Adipocyte (in vitro differentiated cells): Measurements from ENCODE around the gene TRPM6.

Source experiments
- DNase-seq: peaks from one replicate; pipeline ENCODE4 v3.0.0-alpha.2; 2015; ENCODE audit warnings: low read depth
- H3K27me3 ChIP-seq: replicated peaks from 2 replicates; pipeline ENCODE4 v1.7.0; 2013; ENCODE audit warnings: mild to moderate bottlenecking, low read length, moderate library complexity; ENCODE audit not compliant: control insufficient read depth, insufficient read depth
- H3K36me3 ChIP-seq: 2 replicates; pipeline ENCODE4 v1.7.0; 2013; ENCODE audit warnings: low read length, mild to moderate bottlenecking, moderate library complexity; ENCODE audit not compliant: control insufficient read depth, insufficient read depth, severe bottlenecking
- H3K4me1 ChIP-seq: 2 replicates; pipeline ENCODE4 v1.7.0; 2013; ENCODE audit warnings: mild to moderate bottlenecking, low read length, moderate library complexity; ENCODE audit not compliant: control insufficient read depth, insufficient read depth
- H3K4me3 ChIP-seq: 2 replicates; pipeline ENCODE4 v1.7.0; 2013; ENCODE audit warnings: mild to moderate bottlenecking, low read length, moderate library complexity
- H3K9ac ChIP-seq: 2 replicates; pipeline ENCODE4 v1.7.0; 2013; ENCODE audit warnings: mild to moderate bottlenecking, low read length, moderate library complexity
- H3K9me3 ChIP-seq: 2 replicates; pipeline ENCODE4 v1.7.0; 2013; ENCODE audit warnings: mild to moderate bottlenecking, low read length, moderate library complexity; ENCODE audit not compliant: control insufficient read depth

TRPM6 gene

GRCh38 chr9:74771672-74772071 lies 116.0 kb downstream of the TRPM6 start:
- no peaks in the 10 kb centered on the region for H3K27me3 ChIP-seq
- H3K4me3 ChIP-seq: no peak overlapping the region
- DNase-seq: no peak
- H3K9me3 ChIP-seq: no peaks in the 10 kb centered on the region
- H3K36me3 ChIP-seq: no peaks in the 10 kb centered on the region
- no peak overlapping the region for H3K9ac ChIP-seq
- H3K4me1 ChIP-seq: no peaks in the 10 kb centered on the region

DNA sequence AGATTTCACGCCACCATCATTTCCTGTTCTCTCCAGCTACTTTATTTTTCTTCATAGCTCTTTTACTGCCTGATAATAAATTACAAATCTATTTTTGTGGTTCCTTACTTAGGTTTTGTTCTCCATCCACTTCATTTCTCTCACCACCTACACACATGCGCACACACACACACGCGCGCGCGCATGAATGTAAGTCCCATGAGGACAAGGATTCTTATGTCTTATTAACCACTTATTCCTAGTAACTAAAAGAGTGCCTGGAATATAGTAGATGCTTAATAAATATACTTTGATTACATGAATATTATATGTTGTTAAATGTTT lies 116.5 kb downstream of the TRPM6 start:
- H3K36me3 ChIP-seq: no peaks in the 10 kb centered on the region
- H3K27me3 ChIP-seq: no peaks in the 10 kb centered on the region
- H3K9ac ChIP-seq: no peak overlapping the region
- no peak for DNase-seq
- no peaks in the 10 kb centered on the region for H3K9me3 ChIP-seq
- H3K4me3 ChIP-seq: no peak overlapping the region
- no peaks in the 10 kb centered on the region for H3K4me1 ChIP-seq

- DNase-seq: no peak
- Histone ChIP-seq H3K9me3 (no peaks in the 10 kb centered on the region), H3K36me3 (no peaks in the 10 kb centered on the region), H3K27me3 (no peaks in the 10 kb centered on the region), H3K4me3 (no peak overlapping the region), H3K9ac (no peak overlapping the region), H3K4me1 (no peaks in the 10 kb centered on the region)
Observed at GRCh38 chr9:74770508-74771261, 117.0 kb downstream of the TRPM6 start.

GRCh38 chr9:74765481-74765971 lies 122.2 kb downstream of the TRPM6 start:
- no peaks in the 10 kb centered on the region for H3K36me3 ChIP-seq
- H3K9ac ChIP-seq: no peak overlapping the region
- no peaks in the 10 kb centered on the region for H3K27me3 ChIP-seq
- no peak overlapping the region for H3K4me3 ChIP-seq
- H3K9me3 ChIP-seq: no peaks in the 10 kb centered on the region
- H3K4me1 ChIP-seq: peaks cover 12% of the 10 kb centered on the region
- no peak for DNase-seq

GRCh38 chr9:74762950-74763349 lies 124.8 kb downstream of the TRPM6 start:
- no peak for DNase-seq
- Histone ChIP-seq H3K36me3 (no peaks in the 10 kb centered on the region), H3K4me1 (peaks cover 19% of the 10 kb centered on the region), H3K9me3 (no peaks in the 10 kb centered on the region), H3K27me3 (no peaks in the 10 kb centered on the region), H3K9ac (no peak overlapping the region), H3K4me3 (no peak overlapping the region)

DNA sequence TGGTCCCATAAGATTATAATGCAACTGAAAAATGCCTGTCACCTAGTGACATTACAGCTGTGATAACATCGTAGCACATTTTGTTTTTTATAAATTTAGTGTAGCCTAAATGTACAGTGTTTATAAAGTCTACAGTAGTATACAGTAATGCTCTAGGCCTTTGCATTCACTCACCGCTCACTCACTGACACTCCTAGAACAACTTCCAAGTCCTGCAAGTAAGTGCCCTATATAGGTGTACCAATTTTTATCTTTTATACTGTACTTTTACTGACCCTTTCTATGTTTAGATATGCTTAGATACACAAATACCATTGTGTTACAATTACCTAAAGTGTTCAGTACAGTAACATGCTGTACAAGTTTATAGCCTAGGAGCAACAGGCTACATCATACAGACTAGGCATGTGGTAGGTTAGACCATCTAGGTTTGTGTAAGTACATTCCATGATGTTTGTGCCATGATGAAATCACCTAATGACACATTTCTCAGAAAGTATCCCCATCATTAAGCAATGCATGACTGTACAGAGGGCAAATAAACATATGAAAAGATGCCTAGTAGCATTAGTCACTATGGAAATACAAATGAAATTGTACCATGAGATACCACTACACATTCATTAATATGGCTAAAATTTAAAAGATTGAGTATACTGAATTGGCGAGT lies 127.6 kb downstream of the TRPM6 start:
- Histone ChIP-seq H3K9ac (peak overlapping the region; percentile 16), H3K4me1 (peaks cover 27% of the 10 kb centered on the region), H3K36me3 (no peaks in the 10 kb centered on the region), H3K9me3 (no peaks in the 10 kb centered on the region), H3K27me3 (no peaks in the 10 kb centered on the region), H3K4me3 (no peak overlapping the region)
- DNase-seq: peak; percentile 89

DNA sequence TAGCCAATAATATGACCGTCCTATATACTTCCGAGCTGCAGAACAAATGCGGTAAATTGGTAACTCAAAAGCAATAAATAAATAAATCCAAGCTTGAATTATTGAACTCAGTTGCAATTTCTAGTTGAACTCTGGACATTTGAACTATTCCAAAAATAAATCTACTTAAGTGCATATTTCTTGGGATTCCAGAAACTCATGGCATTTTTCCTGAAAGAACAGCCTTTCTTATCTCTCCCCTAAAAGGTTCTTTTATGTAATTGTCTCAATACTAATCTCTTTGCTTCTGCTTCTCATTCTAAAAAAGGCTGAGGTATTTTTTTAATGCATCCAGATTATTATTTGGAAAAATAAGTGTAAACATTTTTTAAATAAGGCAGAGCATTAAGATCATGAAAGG lies 131.7 kb downstream of the TRPM6 start:
- Histone ChIP-seq H3K27me3 (no peaks in the 10 kb centered on the region), H3K9ac (no peak overlapping the region), H3K4me1 (peaks cover 20% of the 10 kb centered on the region)

GRCh38 chr9:74755355-74755754 lies 132.4 kb downstream of the TRPM6 start:
- Histone ChIP-seq H3K9ac (no peak overlapping the region), H3K27me3 (no peaks in the 10 kb centered on the region), H3K4me1 (peaks cover 13% of the 10 kb centered on the region), H3K9me3 (no peaks in the 10 kb centered on the region), H3K4me3 (no peak overlapping the region), H3K36me3 (no peaks in the 10 kb centered on the region)
- no peak for DNase-seq

More for the DNA sequence above, 131.7 kb downstream of the TRPM6 start:
- Histone ChIP-seq H3K36me3 (no peaks in the 10 kb centered on the region), H3K9me3 (no peaks in the 10 kb centered on the region), H3K4me3 (no peak overlapping the region)
- DNase-seq: no peak

DNA sequence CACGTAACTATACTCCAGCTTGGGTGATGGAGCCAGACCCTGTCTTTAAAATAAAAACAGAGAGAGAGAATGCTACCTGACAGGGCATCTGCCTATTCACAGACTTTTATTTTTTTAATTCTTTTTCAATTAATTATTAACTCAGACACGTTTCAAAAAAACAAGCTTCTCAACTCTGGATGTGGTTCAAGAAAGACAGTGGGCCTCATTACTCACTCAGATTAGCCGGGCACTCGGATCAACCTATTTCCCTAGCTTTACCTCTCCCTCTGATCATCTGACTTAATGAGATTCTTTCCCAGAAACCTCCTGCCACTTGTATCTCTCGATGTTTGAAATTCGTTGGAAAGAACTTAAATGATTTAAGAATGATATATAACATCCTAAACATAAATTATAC lies 134.1 kb downstream of the TRPM6 start:
- no peaks in the 10 kb centered on the region for H3K36me3 ChIP-seq

DNA sequence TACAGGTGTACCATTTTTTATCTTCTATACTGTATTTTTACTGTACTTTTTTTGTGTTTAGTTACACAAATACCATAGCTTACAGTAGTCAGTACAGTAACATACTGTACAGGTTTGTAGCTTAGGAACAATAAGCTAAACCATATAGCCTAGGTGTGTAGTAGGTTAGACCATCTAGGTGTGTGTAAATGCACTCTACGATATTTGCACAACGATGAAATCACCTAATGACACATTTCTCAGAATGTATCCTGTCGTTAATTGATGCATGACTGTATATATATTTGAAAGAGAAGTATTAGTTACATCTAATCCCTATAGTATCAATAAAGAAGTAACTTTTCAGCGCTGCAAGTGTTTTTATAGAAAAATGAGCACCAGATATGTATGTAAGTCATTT lies 138.8 kb downstream of the TRPM6 start:
- no peak for DNase-seq
- no peaks in the 10 kb centered on the region for H3K9me3 ChIP-seq
- H3K27me3 ChIP-seq: peaks cover 6% of the 10 kb centered on the region
- no peak overlapping the region for H3K4me3 ChIP-seq
- H3K36me3 ChIP-seq: no peaks in the 10 kb centered on the region
- no peak overlapping the region for H3K9ac ChIP-seq
- H3K4me1 ChIP-seq: no peaks in the 10 kb centered on the region

More for the DNA sequence above, 134.1 kb downstream of the TRPM6 start:
- no peak overlapping the region for H3K4me3 ChIP-seq
- H3K9me3 ChIP-seq: no peaks in the 10 kb centered on the region
- no peak overlapping the region for H3K9ac ChIP-seq
- peaks cover 8% of the 10 kb centered on the region for H3K4me1 ChIP-seq
- no peak for DNase-seq
- no peaks in the 10 kb centered on the region for H3K27me3 ChIP-seq

DNA sequence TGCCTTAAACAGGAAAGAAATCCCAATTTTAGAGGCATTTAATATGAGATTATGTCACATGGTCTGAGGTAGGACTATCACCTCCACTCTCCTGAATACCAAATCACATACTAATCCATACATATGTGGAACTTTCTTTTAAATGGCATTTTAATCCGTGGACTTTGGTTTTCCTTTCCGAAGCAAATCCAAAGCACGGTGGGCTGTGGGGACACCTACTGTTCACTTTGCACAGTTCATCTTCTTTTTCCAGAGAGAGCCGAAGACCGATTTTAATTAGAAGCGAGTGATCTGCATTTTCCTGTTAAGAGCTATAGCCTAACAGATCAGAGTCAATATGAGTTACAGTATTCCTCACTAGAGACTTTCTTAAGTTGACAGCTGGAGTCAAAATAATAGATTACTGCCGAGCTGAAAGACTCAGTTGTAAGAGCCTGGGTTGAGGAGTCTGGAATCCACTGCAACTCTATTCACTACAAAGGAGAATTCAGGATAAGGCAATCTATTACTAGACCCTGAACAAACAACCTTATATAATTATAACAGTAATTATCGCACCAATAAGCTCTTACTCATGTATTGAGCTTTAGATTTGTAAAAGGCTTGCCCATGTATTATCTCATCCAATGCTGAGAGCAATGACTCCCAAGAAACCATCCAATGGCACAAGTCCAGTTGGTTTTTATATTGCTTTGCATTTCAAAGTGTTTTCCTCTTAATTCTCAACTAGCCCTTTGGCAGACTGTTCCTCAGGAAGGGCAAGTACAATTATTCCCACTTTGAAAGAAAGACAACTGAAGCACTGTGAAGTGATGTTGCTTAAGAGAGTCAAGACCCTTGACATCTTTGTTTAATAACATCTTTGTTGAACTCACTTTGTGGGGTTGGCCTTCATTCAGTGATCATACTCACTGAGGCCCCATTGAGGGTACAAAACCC lies 144.7 kb downstream of the TRPM6 start:
- H3K4me1 ChIP-seq: no peaks in the 10 kb centered on the region
- H3K4me3 ChIP-seq: no peak overlapping the region
- peaks cover 15% of the 10 kb centered on the region for H3K27me3 ChIP-seq
- DNase-seq: peak; percentile 81
- H3K9ac ChIP-seq: no peak overlapping the region
- no peaks in the 10 kb centered on the region for H3K36me3 ChIP-seq
- H3K9me3 ChIP-seq: no peaks in the 10 kb centered on the region
